B cell (primary cell): ENCODE data around the gene KSR2.

Experiments
- EZH2 ChIP-seq: IDR thresholded peaks from 2 replicates; pipeline ENCODE4 v1.6.1; 2012; ENCODE audit warnings: borderline replicate concordance, low read depth, mild to moderate bottlenecking, moderate library complexity, low read length; ENCODE audit not compliant: insufficient read depth, poor library complexity, severe bottlenecking
- TF ChIP-seq, protein P1 (sequence below): fragments of 200-600 bp; IDR thresholded peaks from one replicate; pipeline ENCODE4 v1.8.0; 2022; ENCODE audit warnings: antibody characterized with exemption, mild to moderate bottlenecking

DNA sequence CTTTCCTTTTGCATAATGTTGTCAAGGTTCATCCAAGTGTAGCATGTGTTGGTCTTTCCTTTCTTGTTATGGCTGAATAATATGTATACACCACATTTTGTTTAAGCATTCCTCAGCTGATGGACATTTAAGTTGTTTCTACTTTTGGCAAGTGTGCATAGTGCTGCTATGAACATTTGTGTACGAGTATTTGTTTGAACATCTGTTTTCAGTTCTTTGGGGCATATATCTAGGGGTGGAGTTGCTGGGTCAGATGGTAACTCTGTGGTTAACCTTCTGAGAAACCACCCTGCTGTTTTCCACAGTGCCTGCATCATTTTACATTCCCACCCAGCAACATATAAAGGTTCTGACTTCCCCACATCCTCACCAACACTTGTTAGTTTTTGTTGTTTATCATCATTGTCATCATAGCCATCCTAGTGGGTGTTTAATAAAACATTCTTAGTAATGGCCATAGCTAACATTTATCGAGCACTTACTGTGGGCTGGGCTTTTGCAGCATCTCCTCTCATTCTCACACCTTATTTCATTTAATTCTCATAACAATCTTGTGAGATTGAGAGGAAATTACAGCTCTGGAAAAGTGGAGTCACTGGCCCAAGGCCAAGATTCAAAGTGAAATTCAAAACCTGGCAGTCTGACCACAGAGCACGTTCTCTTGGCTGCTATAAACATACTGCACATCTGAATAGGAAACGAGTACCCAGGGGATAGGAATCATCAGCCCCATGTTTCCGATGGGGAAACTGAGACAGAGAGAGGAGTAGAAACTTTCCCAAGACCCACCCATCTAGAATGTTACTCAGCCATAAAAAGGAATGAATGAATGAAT, 193.6 kb downstream of the KSR2 start:
- TF ChIP-seq EZH2 = no peak
- TF ChIP-seq, protein P1, sequence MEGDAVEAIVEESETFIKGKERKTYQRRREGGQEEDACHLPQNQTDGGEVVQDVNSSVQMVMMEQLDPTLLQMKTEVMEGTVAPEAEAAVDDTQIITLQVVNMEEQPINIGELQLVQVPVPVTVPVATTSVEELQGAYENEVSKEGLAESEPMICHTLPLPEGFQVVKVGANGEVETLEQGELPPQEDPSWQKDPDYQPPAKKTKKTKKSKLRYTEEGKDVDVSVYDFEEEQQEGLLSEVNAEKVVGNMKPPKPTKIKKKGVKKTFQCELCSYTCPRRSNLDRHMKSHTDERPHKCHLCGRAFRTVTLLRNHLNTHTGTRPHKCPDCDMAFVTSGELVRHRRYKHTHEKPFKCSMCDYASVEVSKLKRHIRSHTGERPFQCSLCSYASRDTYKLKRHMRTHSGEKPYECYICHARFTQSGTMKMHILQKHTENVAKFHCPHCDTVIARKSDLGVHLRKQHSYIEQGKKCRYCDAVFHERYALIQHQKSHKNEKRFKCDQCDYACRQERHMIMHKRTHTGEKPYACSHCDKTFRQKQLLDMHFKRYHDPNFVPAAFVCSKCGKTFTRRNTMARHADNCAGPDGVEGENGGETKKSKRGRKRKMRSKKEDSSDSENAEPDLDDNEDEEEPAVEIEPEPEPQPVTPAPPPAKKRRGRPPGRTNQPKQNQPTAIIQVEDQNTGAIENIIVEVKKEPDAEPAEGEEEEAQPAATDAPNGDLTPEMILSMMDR = no peak
